Measurements from ENCODE around the gene PHAF1. TPM values are rescaled to one million over a fixed set of nuclear protein-coding genes. Genes with fewer than 3 reads are reported as not detected.

PHAF1 gene
- total RNA-seq, 1 experiment from 2014 or later, result 34.4 TPM

- TF ChIP-seq CTCF (IDR thresholded peaks at IDR 0.05; ENCODE audit: insufficient read depth in 1 of 2, low read depth in 1 of 2, low read length in 1 of 2, severe bottlenecking in 1 of 2, unreplicated experiment in 1 of 2), result no peak
- H3K4me1 Mint-ChIP-seq (ENCODE audit: low read depth, unreplicated experiment), result no peaks in the 10 kb centered on the region
- Histone ChIP-seq H3K36me3 (ENCODE audit: control insufficient read depth, insufficient read depth, low read length) (peaks cover 2% of the 10 kb centered on the region; the same call in 1 of the 2 replicates), H3K9me3 (no peaks in the 10 kb centered on the region), H3K4me3 (ENCODE audit: low read depth, low read length) (no peak overlapping the region), H3K4me1 (peaks cover 5% of the 10 kb centered on the region; the same call in 1 of the 2 replicates), H3K27me3 (replicated peaks; ENCODE audit: control insufficient read depth, insufficient read depth, low read length) (no peaks in the 10 kb centered on the region)
- no peaks in the 10 kb centered on the region for H3K27me3 Mint-ChIP-seq (ENCODE audit: insufficient read depth, unreplicated experiment)
- peaks cover 21% of the 10 kb centered on the region for H3K36me3 Mint-ChIP-seq (ENCODE audit: insufficient read depth, unreplicated experiment)
- BruUV-seq (replicated peaks), result no TSS peak
- CTCF ChIA-PET, result interaction anchor here (1.2 kb wide), 1 partner anchor 69 kb away, joined by 4 read pairs; no protein-coding TSS in a partner anchor
- POLR2A ChIA-PET, result no interaction called here
- no peaks in the 10 kb centered on the region for H3K9me3 Mint-ChIP-seq (ENCODE audit: unreplicated experiment)
- no peak overlapping the region for H3K27ac Mint-ChIP-seq (ENCODE audit: unreplicated experiment)
- DNase-seq, result no peak
- no peak overlapping the region for H3K4me3 Mint-ChIP-seq (ENCODE audit: unreplicated experiment)
- intact Hi-C loops (cut with micrococcal nuclease; ENCODE audit: unreplicated experiment), result no loop called here
Observed at GRCh38 chr16:67086822-67087221, 22.9 kb upstream of the PHAF1 start.

GRCh38 chr16:67087291-67087690 is 22.4 kb upstream of the PHAF1 start:
- H3K27me3 ChIP-seq (replicated peaks; ENCODE audit: control insufficient read depth, insufficient read depth, low read length), result no peaks in the 10 kb centered on the region
- peaks cover 2% of the 10 kb centered on the region; the same call in 1 of the 2 replicates for H3K36me3 ChIP-seq (ENCODE audit: control insufficient read depth, insufficient read depth, low read length)
- no peaks in the 10 kb centered on the region for H3K9me3 Mint-ChIP-seq (ENCODE audit: unreplicated experiment)
- no peaks in the 10 kb centered on the region for H3K4me1 Mint-ChIP-seq (ENCODE audit: low read depth, unreplicated experiment)
- BruUV-seq (replicated peaks), result no TSS peak
- H3K27me3 Mint-ChIP-seq (ENCODE audit: insufficient read depth, unreplicated experiment), result no peaks in the 10 kb centered on the region
- ChIA-PET CTCF (interaction anchor here (1.2 kb wide), 1 partner anchor 69 kb away, joined by 4 read pairs; no protein-coding TSS in a partner anchor), POLR2A (no interaction called here)
- no peak for TF ChIP-seq CTCF (IDR thresholded peaks at IDR 0.05; ENCODE audit: insufficient read depth in 1 of 2, low read depth in 1 of 2, low read length in 1 of 2, severe bottlenecking in 1 of 2, unreplicated experiment in 1 of 2)
- H3K4me1 ChIP-seq, result peaks cover 5% of the 10 kb centered on the region; the same call in 1 of the 2 replicates
- peaks cover 21% of the 10 kb centered on the region for H3K36me3 Mint-ChIP-seq (ENCODE audit: insufficient read depth, unreplicated experiment)
- no peaks in the 10 kb centered on the region for H3K9me3 ChIP-seq
- H3K27ac Mint-ChIP-seq (ENCODE audit: unreplicated experiment), result no peak overlapping the region
- no peak for DNase-seq
- intact Hi-C loops (cut with micrococcal nuclease; ENCODE audit: unreplicated experiment), result no loop called here
- no peak overlapping the region for H3K4me3 Mint-ChIP-seq (ENCODE audit: unreplicated experiment)
- no peak overlapping the region for H3K4me3 ChIP-seq (ENCODE audit: low read depth, low read length)

- TF ChIP-seq CTCF (IDR thresholded peaks at IDR 0.05; ENCODE audit: insufficient read depth in 1 of 2, low read depth in 1 of 2, low read length in 1 of 2, severe bottlenecking in 1 of 2, unreplicated experiment in 1 of 2), result no peak
- Histone ChIP-seq H3K27me3 (replicated peaks; ENCODE audit: control insufficient read depth, insufficient read depth, low read length) (no peaks in the 10 kb centered on the region), H3K9me3 (no peaks in the 10 kb centered on the region), H3K36me3 (ENCODE audit: control insufficient read depth, insufficient read depth, low read length) (peaks cover 2% of the 10 kb centered on the region; the same call in 1 of the 2 replicates), H3K4me1 (peaks cover 5% of the 10 kb centered on the region; the same call in 1 of the 2 replicates), H3K4me3 (ENCODE audit: low read depth, low read length) (no peak overlapping the region)
- POLR2A ChIA-PET, result no interaction called here
- BruUV-seq (replicated peaks), result no TSS peak
- Mint-ChIP-seq H3K9me3 (ENCODE audit: unreplicated experiment) (no peaks in the 10 kb centered on the region), H3K36me3 (ENCODE audit: insufficient read depth, unreplicated experiment) (peaks cover 23% of the 10 kb centered on the region), H3K4me3 (ENCODE audit: unreplicated experiment) (no peak overlapping the region), H3K4me1 (ENCODE audit: low read depth, unreplicated experiment) (no peaks in the 10 kb centered on the region), H3K27ac (ENCODE audit: unreplicated experiment) (no peak overlapping the region), H3K27me3 (ENCODE audit: insufficient read depth, unreplicated experiment) (no peaks in the 10 kb centered on the region)
- intact Hi-C loops (cut with micrococcal nuclease; ENCODE audit: unreplicated experiment), result no loop called here
- DNase-seq, result no peak
- CTCF ChIA-PET, result interaction anchor here (1.2 kb wide), 1 partner anchor 70 kb away, joined by 4 read pairs; no protein-coding TSS in a partner anchor
Observed at GRCh38 chr16:67087803-67088202, 21.9 kb upstream of the PHAF1 start.

Data from Caco-2 (cell line).